ENCODE results near the gene ACP6.

DNA sequence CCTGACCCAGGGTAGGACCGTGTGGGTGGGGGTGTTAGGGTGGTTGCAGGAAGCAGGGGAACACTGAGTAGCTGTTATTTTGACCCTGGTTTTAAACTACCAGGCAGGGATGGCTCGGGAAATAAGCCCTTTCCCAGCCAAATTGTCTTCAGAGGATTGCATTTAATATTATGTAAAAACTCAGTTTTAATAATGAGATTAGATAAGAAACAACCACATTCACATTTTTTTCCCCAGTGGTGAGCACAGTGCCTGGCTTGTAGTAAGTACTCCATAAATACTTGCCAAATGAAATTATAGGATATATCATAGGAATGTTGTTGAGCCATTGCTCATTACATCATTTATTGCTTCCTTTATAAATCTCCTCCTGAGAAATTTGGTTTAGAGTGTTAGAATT is 3.1 kb upstream of the ACP6 start:
- TF ChIP-seq POLR2A (IDR thresholded peaks at IDR 0.05): no peak
- TF ChIP-seq, protein P1, sequence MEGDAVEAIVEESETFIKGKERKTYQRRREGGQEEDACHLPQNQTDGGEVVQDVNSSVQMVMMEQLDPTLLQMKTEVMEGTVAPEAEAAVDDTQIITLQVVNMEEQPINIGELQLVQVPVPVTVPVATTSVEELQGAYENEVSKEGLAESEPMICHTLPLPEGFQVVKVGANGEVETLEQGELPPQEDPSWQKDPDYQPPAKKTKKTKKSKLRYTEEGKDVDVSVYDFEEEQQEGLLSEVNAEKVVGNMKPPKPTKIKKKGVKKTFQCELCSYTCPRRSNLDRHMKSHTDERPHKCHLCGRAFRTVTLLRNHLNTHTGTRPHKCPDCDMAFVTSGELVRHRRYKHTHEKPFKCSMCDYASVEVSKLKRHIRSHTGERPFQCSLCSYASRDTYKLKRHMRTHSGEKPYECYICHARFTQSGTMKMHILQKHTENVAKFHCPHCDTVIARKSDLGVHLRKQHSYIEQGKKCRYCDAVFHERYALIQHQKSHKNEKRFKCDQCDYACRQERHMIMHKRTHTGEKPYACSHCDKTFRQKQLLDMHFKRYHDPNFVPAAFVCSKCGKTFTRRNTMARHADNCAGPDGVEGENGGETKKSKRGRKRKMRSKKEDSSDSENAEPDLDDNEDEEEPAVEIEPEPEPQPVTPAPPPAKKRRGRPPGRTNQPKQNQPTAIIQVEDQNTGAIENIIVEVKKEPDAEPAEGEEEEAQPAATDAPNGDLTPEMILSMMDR (IDR thresholded peaks at IDR 0.05): no peak
